ENCODE results near the gene CEND1. TPM values are rescaled to one million over a fixed set of nuclear protein-coding genes. Genes with fewer than 3 reads are reported as not detected.

The CEND1 gene
- total and polyA plus RNA-seq, 7 experiments from 2014 or later: 2.3 TPM; not detected in 6

DNA sequence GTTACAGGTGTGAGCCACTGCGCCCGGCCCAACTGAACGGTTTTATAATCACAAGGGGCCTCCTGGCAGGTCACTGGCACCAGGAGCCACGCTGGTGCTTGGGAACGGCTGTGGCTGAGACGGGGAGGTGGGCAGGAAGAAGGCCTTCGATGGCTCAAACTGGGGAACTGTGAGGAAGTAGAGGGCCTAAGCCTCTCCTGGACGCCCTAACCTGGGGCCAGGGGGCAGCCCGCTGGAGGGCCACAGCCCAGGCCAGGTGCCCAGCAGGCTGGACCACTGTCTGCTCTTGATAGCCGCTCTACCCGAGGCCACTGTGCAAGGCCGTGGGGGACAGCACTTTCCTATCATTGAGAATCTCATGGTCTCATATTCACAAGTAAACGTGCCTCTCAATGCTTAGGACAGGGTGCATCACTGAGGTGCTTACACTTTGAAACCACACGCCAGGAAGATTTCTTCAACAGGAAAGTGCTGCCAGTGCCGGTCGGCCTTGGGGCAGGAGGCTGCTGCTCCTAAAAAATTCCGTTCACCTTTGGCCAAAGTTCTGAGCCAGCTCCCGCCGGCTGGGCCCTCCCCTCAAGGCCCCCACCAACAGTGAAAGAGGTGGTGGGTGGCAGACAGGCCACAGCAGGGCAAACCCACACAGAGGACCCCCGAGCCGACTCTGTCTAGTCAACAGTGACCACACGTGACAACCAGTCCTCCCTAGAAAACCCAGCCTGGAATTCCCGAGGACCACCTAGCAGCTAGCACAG lies 19.8 kb downstream of the CEND1 start:
- H3K4me1 ChIP-seq (ENCODE audit: control insufficient read depth in 2 of 2, insufficient read depth in 2 of 2, low read length in 2 of 2): no peaks in the 10 kb centered on the region
- POLR2A ChIA-PET: interaction anchor here (1.0 kb wide), 1 partner anchor 29 kb away, joined by 3 read pairs; no protein-coding TSS in a partner anchor
- CTCF ChIA-PET: interaction anchor here (0.6 kb wide), 1 partner anchor 185 kb away, joined by 3 read pairs; no protein-coding TSS in a partner anchor
- no peaks in the 10 kb centered on the region for H3K27me3 Mint-ChIP-seq
- intact Hi-C loops (cut with micrococcal nuclease): no loop called here
- H3K27ac ChIP-seq (ENCODE audit: low read depth, low read length): no peak overlapping the region
- no peaks in the 10 kb centered on the region for H3K9me3 ChIP-seq (ENCODE audit: control insufficient read depth in 2 of 3, low read length in 3 of 3)
- ATAC-seq: no peak
- peaks cover 0 to 6% (median 2%) of the 10 kb centered on the region in 7 donors for H3K4me1 Mint-ChIP-seq
- DNase-seq: no peak
- H3K4me3 Mint-ChIP-seq: no peak overlapping the region
- H3K36me3 Mint-ChIP-seq: peaks cover 0 to 3% (median 0%) of the 10 kb centered on the region in 5 donors
- H3K4me3 ChIP-seq (ENCODE audit: low read length): no peak overlapping the region
- H3K36me3 ChIP-seq (ENCODE audit: control insufficient read depth in 2 of 3, insufficient read depth in 3 of 3, low read length in 3 of 3): peaks cover 0 to 51% (median 0%) of the 10 kb centered on the region in 3 experiments
- H3K27ac Mint-ChIP-seq: no peak overlapping the region
- H3K27me3 ChIP-seq (ENCODE audit: control insufficient read depth in 2 of 2, insufficient read depth in 2 of 2, low read length in 2 of 2): no peaks in the 10 kb centered on the region
- no peaks in the 10 kb centered on the region for H3K9me3 Mint-ChIP-seq

DNA sequence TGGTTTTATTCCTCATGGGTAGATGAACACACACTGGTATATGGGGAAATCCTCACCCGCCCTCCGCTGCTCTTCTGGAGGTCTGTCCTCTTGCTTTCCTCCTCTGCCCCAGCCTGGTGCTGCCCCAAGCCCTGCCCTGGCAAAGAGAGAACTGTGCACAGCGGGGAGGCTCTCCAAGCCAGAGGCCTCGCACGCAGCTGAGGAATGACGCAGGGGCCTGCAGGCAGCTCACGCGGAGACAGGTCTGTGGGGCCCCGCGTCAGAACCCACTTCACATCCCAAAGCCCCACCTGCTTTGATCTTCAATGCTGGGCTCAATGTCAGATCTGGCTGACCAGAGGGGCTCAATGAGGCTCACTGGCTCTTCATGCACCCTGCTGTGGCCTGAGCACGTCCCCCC lies 22.7 kb downstream of the CEND1 start:
- Mint-ChIP-seq H3K4me1 (peaks cover 0 to 5% (median 0%) of the 10 kb centered on the region in 7 donors), H3K27me3 (no peaks in the 10 kb centered on the region), H3K27ac (peak overlapping the region in 1 of 9 donors; percentile 8), H3K36me3 (peaks cover 0 to 7% (median 0%) of the 10 kb centered on the region in 5 donors), H3K4me3 (no peak overlapping the region), H3K9me3 (no peaks in the 10 kb centered on the region)
- Histone ChIP-seq H3K4me3 (ENCODE audit: low read length) (no peak overlapping the region), H3K9me3 (ENCODE audit: control insufficient read depth in 2 of 3, low read length in 3 of 3) (no peaks in the 10 kb centered on the region), H3K27me3 (ENCODE audit: control insufficient read depth in 2 of 2, insufficient read depth in 2 of 2, low read length in 2 of 2) (no peaks in the 10 kb centered on the region), H3K36me3 (ENCODE audit: control insufficient read depth in 2 of 3, insufficient read depth in 3 of 3, low read length in 3 of 3) (peaks cover 0 to 61% (median 7%) of the 10 kb centered on the region in 3 experiments), H3K27ac (ENCODE audit: low read depth, low read length) (no peak overlapping the region), H3K4me1 (ENCODE audit: control insufficient read depth in 2 of 2, insufficient read depth in 2 of 2, low read length in 2 of 2) (no peaks in the 10 kb centered on the region)
- ChIA-PET CTCF (no interaction called here), POLR2A (no interaction called here)
- no peak for DNase-seq
- no peak for ATAC-seq
- intact Hi-C loops (cut with micrococcal nuclease): no loop called here

DNA sequence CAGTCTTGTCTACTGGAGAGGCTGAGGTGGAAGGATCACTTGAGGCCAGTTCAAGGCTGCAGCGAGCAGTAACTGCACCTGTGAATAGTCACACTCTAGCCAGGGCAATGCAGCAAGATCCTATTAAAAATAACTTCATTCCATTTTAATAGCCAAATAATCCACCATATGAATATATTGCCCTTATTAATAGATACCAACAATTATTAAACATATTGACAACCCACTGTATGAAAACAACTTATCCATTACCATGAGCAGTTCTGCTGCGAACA lies 23.0 kb downstream of the CEND1 start:
- Histone ChIP-seq H3K27me3 (ENCODE audit: control insufficient read depth in 2 of 2, insufficient read depth in 2 of 2, low read length in 2 of 2) (no peaks in the 10 kb centered on the region), H3K36me3 (ENCODE audit: control insufficient read depth in 2 of 3, insufficient read depth in 3 of 3, low read length in 3 of 3) (peaks cover 0 to 63% (median 7%) of the 10 kb centered on the region in 3 experiments), H3K4me1 (ENCODE audit: control insufficient read depth in 2 of 2, insufficient read depth in 2 of 2, low read length in 2 of 2) (no peaks in the 10 kb centered on the region), H3K4me3 (ENCODE audit: low read length) (no peak overlapping the region), H3K9me3 (ENCODE audit: control insufficient read depth in 2 of 3, low read length in 3 of 3) (no peaks in the 10 kb centered on the region), H3K27ac (ENCODE audit: low read depth, low read length) (no peak overlapping the region)
- Mint-ChIP-seq H3K27ac (peak overlapping the region in 1 of 9 donors; percentile 42), H3K4me1 (peaks cover 0 to 6% (median 0%) of the 10 kb centered on the region in 7 donors), H3K9me3 (no peaks in the 10 kb centered on the region), H3K36me3 (peaks cover 0 to 8% (median 0%) of the 10 kb centered on the region in 5 donors), H3K4me3 (no peak overlapping the region), H3K27me3 (no peaks in the 10 kb centered on the region)
- DNase-seq (no peak), ATAC-seq (no peak)
- ChIA-PET POLR2A (no interaction called here), CTCF (interaction anchor here (0.6 to 1.6 kb wide), 2 partner anchors 21 to 36 kb away, joined by 4 to 5 read pairs; no protein-coding TSS in a partner anchor)
- intact Hi-C loops (cut with micrococcal nuclease): no loop called here

DNA sequence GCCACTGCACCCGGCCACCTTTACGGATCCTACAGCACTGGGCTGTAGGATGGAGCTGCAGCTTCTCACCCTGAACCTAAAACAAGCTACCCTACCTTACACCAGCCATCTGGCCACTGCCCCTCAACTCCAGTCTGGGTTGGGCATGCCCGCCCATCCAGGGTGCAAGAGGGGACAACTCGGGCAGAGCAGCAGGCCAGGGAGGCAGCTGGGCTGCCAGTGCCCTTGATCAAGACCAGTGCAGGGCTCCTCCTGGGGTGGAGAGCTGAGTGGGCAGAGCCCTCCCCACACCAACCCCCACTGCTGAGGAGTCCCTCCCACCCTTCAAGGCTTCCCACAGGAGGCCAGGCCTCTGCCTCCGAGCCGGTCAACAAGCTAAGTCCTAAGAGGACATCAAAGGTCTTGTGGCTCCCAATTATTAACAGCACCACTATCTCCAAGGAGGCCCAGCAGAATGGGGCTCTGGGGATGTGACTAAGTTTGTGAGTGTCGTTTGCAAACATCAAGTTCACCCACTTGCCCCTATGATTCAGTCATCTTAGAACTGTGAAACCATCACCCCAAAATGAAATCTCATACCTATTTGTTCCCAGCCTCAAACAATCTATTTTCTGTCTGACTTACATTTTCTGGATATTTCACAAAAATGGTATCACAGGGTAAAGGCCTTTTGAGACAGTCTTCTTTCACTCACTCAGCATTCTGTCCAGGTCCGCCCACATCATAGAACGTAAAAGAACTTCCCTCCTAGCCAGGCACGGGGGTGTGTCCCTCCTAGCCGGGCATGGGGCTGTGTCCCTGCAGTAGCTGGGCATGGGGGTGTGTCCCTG lies 23.6 kb downstream of the CEND1 start:
- Mint-ChIP-seq H3K4me3 (no peak overlapping the region), H3K27me3 (no peaks in the 10 kb centered on the region), H3K36me3 (peaks cover 0 to 12% (median 0%) of the 10 kb centered on the region in 5 donors), H3K4me1 (peaks cover 0 to 6% (median 0%) of the 10 kb centered on the region in 7 donors), H3K9me3 (no peaks in the 10 kb centered on the region), H3K27ac (peak overlapping the region in 1 of 9 donors; percentile 42)
- no peak for DNase-seq
- H3K9me3 ChIP-seq (ENCODE audit: control insufficient read depth in 2 of 3, low read length in 3 of 3): no peaks in the 10 kb centered on the region
- ATAC-seq: no peak
- CTCF ChIA-PET: interaction anchor here (0.5 to 1.6 kb wide), 6 partner anchors 18 to 110 kb away, joined by 3 to 5 read pairs (median 4); partner anchors contain the start of gene TALDO1
- H3K36me3 ChIP-seq (ENCODE audit: control insufficient read depth in 2 of 3, insufficient read depth in 3 of 3, low read length in 3 of 3): peaks cover 0 to 62% (median 7%) of the 10 kb centered on the region in 3 experiments
- POLR2A ChIA-PET: no interaction called here
- no peaks in the 10 kb centered on the region for H3K4me1 ChIP-seq (ENCODE audit: control insufficient read depth in 2 of 2, insufficient read depth in 2 of 2, low read length in 2 of 2)
- H3K27ac ChIP-seq (ENCODE audit: low read depth, low read length): peak overlapping the region; percentile 20
- no peak overlapping the region for H3K4me3 ChIP-seq (ENCODE audit: low read length)
- H3K27me3 ChIP-seq (ENCODE audit: control insufficient read depth in 2 of 2, insufficient read depth in 2 of 2, low read length in 2 of 2): no peaks in the 10 kb centered on the region
- intact Hi-C loops (cut with micrococcal nuclease): no loop called here

DNA sequence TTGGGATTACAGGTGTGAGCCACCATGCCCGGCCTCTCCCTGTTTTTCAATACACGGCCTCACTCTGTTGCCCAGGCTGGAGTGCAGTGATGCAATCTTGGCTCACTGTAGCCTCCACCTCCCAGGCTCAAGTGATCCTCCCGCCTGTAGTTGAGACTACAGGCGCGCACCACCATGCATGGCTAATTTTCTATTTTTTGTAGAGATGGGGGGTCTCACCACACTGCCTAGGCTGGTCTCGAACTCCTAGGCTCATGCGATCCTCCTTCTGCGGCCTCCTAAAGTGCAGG lies 24.1 kb downstream of the CEND1 start:
- H3K9me3 Mint-ChIP-seq: no peaks in the 10 kb centered on the region
- no peak overlapping the region for H3K4me3 Mint-ChIP-seq
- Histone ChIP-seq H3K27me3 (ENCODE audit: control insufficient read depth in 2 of 2, insufficient read depth in 2 of 2, low read length in 2 of 2) (no peaks in the 10 kb centered on the region), H3K36me3 (ENCODE audit: control insufficient read depth in 2 of 3, insufficient read depth in 3 of 3, low read length in 3 of 3) (peaks cover 0 to 62% (median 7%) of the 10 kb centered on the region in 3 experiments), H3K4me3 (ENCODE audit: low read length) (no peak overlapping the region), H3K27ac (ENCODE audit: low read depth, low read length) (no peak overlapping the region), H3K9me3 (ENCODE audit: control insufficient read depth in 2 of 3, low read length in 3 of 3) (no peaks in the 10 kb centered on the region), H3K4me1 (ENCODE audit: control insufficient read depth in 2 of 2, insufficient read depth in 2 of 2, low read length in 2 of 2) (no peaks in the 10 kb centered on the region)
- H3K4me1 Mint-ChIP-seq: peaks cover 0 to 6% (median 0%) of the 10 kb centered on the region in 7 donors
- ATAC-seq (no peak), DNase-seq (no peak)
- POLR2A ChIA-PET: no interaction called here
- H3K27me3 Mint-ChIP-seq: no peaks in the 10 kb centered on the region
- H3K27ac Mint-ChIP-seq: peak overlapping the region in 2 of 9 donors; percentile 70 to 85
- H3K36me3 Mint-ChIP-seq: peaks cover 0 to 14% (median 0%) of the 10 kb centered on the region in 5 donors
- intact Hi-C loops (cut with micrococcal nuclease): loop anchor here (1.0 to 2.0 kb wide), 7 partner anchors 19 to 210 kb away; partner anchors contain the start of gene TALDO1 (in 1 of the 2)
- CTCF ChIA-PET: interaction anchor here (0.5 to 1.7 kb wide), 6 partner anchors 17 to 110 kb away, joined by 3 to 5 read pairs (median 4); partner anchors contain the start of gene TALDO1

DNA sequence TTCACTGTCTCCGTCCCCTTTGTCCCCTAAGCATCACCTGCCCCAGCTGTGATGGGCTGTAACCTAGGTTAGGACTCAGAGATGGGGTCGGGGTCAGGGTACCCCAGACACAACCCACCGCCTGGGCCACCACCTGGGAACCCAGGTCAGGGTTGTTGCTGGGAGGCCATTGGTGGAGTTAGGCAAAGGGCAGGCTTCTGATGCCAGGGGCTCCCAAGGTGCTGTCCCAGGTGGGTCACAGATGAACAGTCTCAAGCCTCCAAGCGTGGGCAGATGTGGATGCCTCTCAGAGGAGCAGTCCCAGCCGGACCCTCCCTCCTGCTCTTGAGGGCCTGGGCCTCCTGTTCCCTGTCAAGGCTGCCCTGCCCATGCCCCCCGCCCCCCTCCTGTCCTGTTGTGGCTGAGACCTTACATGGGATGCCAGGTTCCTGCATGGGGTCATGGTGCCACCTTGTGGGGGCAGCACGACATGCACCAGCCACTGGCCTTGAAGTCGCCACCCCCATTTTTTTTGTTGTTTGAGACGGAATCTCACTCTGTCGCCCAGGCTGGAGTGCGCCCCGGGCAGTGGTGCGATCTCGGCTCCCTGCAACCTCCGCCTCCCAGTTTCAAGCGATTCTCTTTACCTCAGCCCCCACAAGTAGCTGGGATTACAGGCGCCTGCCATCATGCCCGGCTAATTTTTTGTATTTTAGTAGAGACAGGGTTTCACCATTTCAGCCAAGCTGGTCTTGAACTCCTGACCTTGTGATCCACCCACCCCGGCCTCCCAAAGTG lies 24.7 kb downstream of the CEND1 start:
- Mint-ChIP-seq H3K36me3 (peaks cover 0 to 15% (median 0%) of the 10 kb centered on the region in 5 donors), H3K9me3 (no peaks in the 10 kb centered on the region), H3K4me1 (peaks cover 0 to 7% (median 0%) of the 10 kb centered on the region in 7 donors), H3K27ac (peak overlapping the region in 5 of 9 donors; percentile 40 to 85 (median 64)), H3K4me3 (no peak overlapping the region), H3K27me3 (no peaks in the 10 kb centered on the region)
- intact Hi-C loops (cut with micrococcal nuclease): loop anchor here (1.0 to 2.0 kb wide), 7 partner anchors 18 to 210 kb away; partner anchors contain the start of gene TALDO1 (in 1 of the 2)
- Histone ChIP-seq H3K36me3 (ENCODE audit: control insufficient read depth in 2 of 3, insufficient read depth in 3 of 3, low read length in 3 of 3) (peaks cover 0 to 61% (median 8%) of the 10 kb centered on the region in 3 experiments), H3K27me3 (ENCODE audit: control insufficient read depth in 2 of 2, insufficient read depth in 2 of 2, low read length in 2 of 2) (no peaks in the 10 kb centered on the region), H3K27ac (ENCODE audit: low read depth, low read length) (no peak overlapping the region), H3K4me3 (ENCODE audit: low read length) (no peak overlapping the region), H3K4me1 (ENCODE audit: control insufficient read depth in 2 of 2, insufficient read depth in 2 of 2, low read length in 2 of 2) (no peaks in the 10 kb centered on the region), H3K9me3 (ENCODE audit: control insufficient read depth in 2 of 3, low read length in 3 of 3) (no peaks in the 10 kb centered on the region)
- POLR2A ChIA-PET: no interaction called here
- ATAC-seq: peak; percentile 92
- peak; percentile 47 to 74 (median 68) for DNase-seq
- CTCF ChIA-PET: interaction anchor here (0.5 to 1.9 kb wide), 7 partner anchors 17 to 109 kb away, joined by 3 to 8 read pairs (median 4); partner anchors contain the start of gene TALDO1
